ENCODE measurements around the gene AFF3. TPM values are rescaled to one million over a fixed set of nuclear protein-coding genes. Genes with fewer than 3 reads are reported as not detected.

AFF3 gene
- total and polyA plus RNA-seq, 12 donors = 1.1 to 7.5 (median 3.9) TPM

- H3K27ac ChIP-seq = no peak overlapping the region
- no peak for TF ChIP-seq CTCF (IDR thresholded peaks at IDR 0.05)
- no peak for TF ChIP-seq POLR2A (IDR thresholded peaks at IDR 0.05)
- no peak for DNase-seq
- H3K36me3 ChIP-seq (replicated peaks in 1 of 2) = no peaks in the 10 kb centered on the region
- no peaks in the 10 kb centered on the region for H3K4me1 ChIP-seq (replicated peaks in 1 of 2)
- H3K4me3 ChIP-seq = no peak overlapping the region
- intact Hi-C loops (cut with DNase I) = no loop called here
- H3K27me3 ChIP-seq = no peaks in the 10 kb centered on the region
- WGBS, 4 donors = 86 to 90% (median 87%) methylated on average over 8 of the region's 8 CpGs
- H3K9me3 ChIP-seq (replicated peaks in 1 of 3) = no peaks in the 10 kb centered on the region
Observed at GRCh38 chr2:100186126-100186525, 43.7 kb upstream of the AFF3 start.

- 74 to 92% (median 87%) methylated on average over 5 of the region's 5 CpGs for WGBS, 4 donors
- Histone ChIP-seq H3K4me1 (replicated peaks in 1 of 2) (no peaks in the 10 kb centered on the region), H3K27me3 (no peaks in the 10 kb centered on the region), H3K4me3 (no peak overlapping the region), H3K27ac (no peak overlapping the region), H3K9me3 (replicated peaks in 1 of 3) (no peaks in the 10 kb centered on the region), H3K36me3 (replicated peaks in 1 of 2) (no peaks in the 10 kb centered on the region)
- intact Hi-C loops (cut with DNase I) = no loop called here
- no peak for DNase-seq
- TF ChIP-seq CTCF (IDR thresholded peaks at IDR 0.05) (no peak), POLR2A (IDR thresholded peaks at IDR 0.05) (no peak)
Observed at GRCh38 chr2:100185516-100185915, 43.1 kb upstream of the AFF3 start.

GRCh38 chr2:100185105-100185504 lies 42.7 kb upstream of the AFF3 start:
- no peak overlapping the region for H3K27ac ChIP-seq
- no peaks in the 10 kb centered on the region for H3K9me3 ChIP-seq (replicated peaks in 1 of 3)
- H3K4me3 ChIP-seq = no peak overlapping the region
- H3K36me3 ChIP-seq (replicated peaks in 1 of 2) = no peaks in the 10 kb centered on the region
- intact Hi-C loops (cut with DNase I) = no loop called here
- no peak for TF ChIP-seq POLR2A (IDR thresholded peaks at IDR 0.05)
- TF ChIP-seq CTCF (IDR thresholded peaks at IDR 0.05) = no peak
- WGBS, 4 donors = 88 to 93% (median 91%) methylated on average over 3 of the region's 3 CpGs
- H3K27me3 ChIP-seq = no peaks in the 10 kb centered on the region
- no peaks in the 10 kb centered on the region for H3K4me1 ChIP-seq (replicated peaks in 1 of 2)
- no peak for DNase-seq

- WGBS, 4 donors = 73 to 88% (median 77%) methylated on average over 4 of the region's 4 CpGs
- no peak overlapping the region for H3K27ac ChIP-seq
- no peaks in the 10 kb centered on the region for H3K36me3 ChIP-seq (replicated peaks in 1 of 2)
- H3K9me3 ChIP-seq (replicated peaks in 1 of 3) = no peaks in the 10 kb centered on the region
- no peaks in the 10 kb centered on the region for H3K27me3 ChIP-seq
- H3K4me3 ChIP-seq = no peak overlapping the region
- no peak for DNase-seq
- TF ChIP-seq CTCF (IDR thresholded peaks at IDR 0.05) (no peak), POLR2A (IDR thresholded peaks at IDR 0.05) (no peak)
- H3K4me1 ChIP-seq (replicated peaks in 1 of 2) = no peaks in the 10 kb centered on the region
- intact Hi-C loops (cut with DNase I) = no loop called here
Observed at GRCh38 chr2:100184055-100184737, 41.8 kb upstream of the AFF3 start.
